NCI-H2171 treated with DMSO at 0.1 percent for 48 hours (cell line): Measurements from ENCODE around the gene DUXB.

Experiments
- DNase-seq: peaks from one replicate; lab custom pipeline; 2025; lab: John Stamatoyannopoulos, UW

The DUXB gene

GRCh38 chr16:75660726-75661302 is 40.4 kb downstream of the DUXB start:
- DNase-seq = no peak

GRCh38 chr16:75660321-75660720 is 40.9 kb downstream of the DUXB start:
- no peak for DNase-seq

GRCh38 chr16:75658175-75658574 is 43.1 kb downstream of the DUXB start:
- no peak for DNase-seq

GRCh38 chr16:75653922-75654321 is 47.3 kb downstream of the DUXB start:
- DNase-seq = peak; percentile 70

GRCh38 chr16:75648265-75649076 is 52.8 kb downstream of the DUXB start:
- DNase-seq = peak; percentile 87

- DNase-seq = peak; percentile 95
Measured at GRCh38 chr16:75647492-75648264, 53.6 kb downstream of the DUXB start, which contains the start of the genes KARS1 and TERF2IP. Gene KARS1, minus strand, starts transcription at chr16:75647665. Its CDS starts 26 bp downstream, at chr16:75647639. Gene TERF2IP, plus strand, starts transcription at chr16:75647773. Its CDS starts 110 bp downstream, at chr16:75647883.

GRCh38 chr16:75647112-75647491 is 54.2 kb downstream of the DUXB start:
- DNase-seq = no peak

GRCh38 chr16:75644240-75645012 is 56.8 kb downstream of the DUXB start:
- DNase-seq = no peak
